Right lobe of liver (tissue), 6 donors: ENCODE measurements around the gene EIF3L. TPM values are rescaled to one million over a fixed set of nuclear protein-coding genes. Genes with fewer than 3 reads are reported as not detected.
A peak's percentile ranks its signal among the peaks of the same experiment; 100 is the strongest.
"Not testable (repeated sequence)": the region's sequence is repeated elsewhere in the genome, so short reads cannot be mapped to it uniquely, and the experiment has no call there.

ENCODE experiments used
- ATAC-seq, 4 donors: fragments of 200-7000 bp; cut with Tn5 transposase; one replicate each; pipeline ENCODE4 v1.9.1; 2020; ENCODE audit warnings: mild to moderate bottlenecking in 4 of 4, moderate library complexity in 4 of 4
- DNase-seq, 3 donors: peaks; one replicate each; pipeline ENCODE4 v3.0.0-alpha.2; 2020
- H3K27ac ChIP-seq, 3 donors: fragments of 200-600 bp; one replicate each; pipeline ENCODE4 v1.8.0; 2022
- H3K27me3 ChIP-seq, 2 donors: fragments of 200-600 bp; one replicate each; pipeline ENCODE4 v1.8.0; 2022
- H3K36me3 ChIP-seq, 4 donors: fragments of 200-600 bp; sonication (generic) in 1 of 4; one replicate each; pipeline versions ENCODE4 v1.5.1 to v1.8.0; 2017 to 2022; ENCODE audit warnings: control low read depth in 1 of 4
- H3K4me1 ChIP-seq, 4 donors: fragments of 200-600 bp; sonication (generic) in 1 of 4; one replicate each; pipeline versions ENCODE4 v1.5.1 to v1.8.0; 2017 to 2022; ENCODE audit warnings: control low read depth in 1 of 4
- H3K4me3 ChIP-seq, 3 donors: fragments of 200-600 bp; one replicate each; pipeline ENCODE4 v1.8.0; 2022
- H3K9me3 ChIP-seq, 4 donors: fragments of 200-600 bp; sonication (generic) in 1 of 4; one replicate each; pipeline versions ENCODE4 v1.5.1 to v1.8.0; 2017 to 2022; ENCODE audit warnings: control low read depth in 1 of 4
- CTCF ChIP-seq, 4 donors: fragments of 200-600 bp in 3 of 4; fragments of 450-650 bp in 1 of 4; IDR thresholded peaks; one replicate each; pipeline versions ENCODE4 v1.5.1 to v1.8.0; 2016 to 2022; ENCODE audit warnings: antibody characterized with exemption in 4 of 4, mild to moderate bottlenecking in 2 of 4
- POLR2A ChIP-seq: fragments of 450-650 bp; IDR thresholded peaks from one replicate; pipeline ENCODE4 v1.6.1; 2017; ENCODE audit warnings: antibody characterized with exemption, mild to moderate bottlenecking
- WGBS: methylation state at CpG from one replicate; pipeline ENCODE4 v1.1.6; 2018; ENCODE audit warnings: low coverage, low lambda C conversion rate; ENCODE audit not compliant: insufficient coverage; ENCODE audit errors: missing lambda C conversion rate; 5-methylcytosine and 5-hydroxymethylcytosine counted together
- intact Hi-C, 2 donors: fragments of 100-400 bp; cut with DNase I; formaldehyde crosslinking; loops; one replicate each; pipeline versions ENCODE4 v1.11.2 to v1.14.1; 2022
- long read RNA-seq: library from polyadenylated mRNA; unstranded; transcript quantifications from one replicate; pipeline ENCODE4 v2.0.0, GENCODE V29; 2019
- total RNA-seq, 6 experiments: library from RNA; depleted of rRNA in 2 of 6; stranded (reverse); fragments of >200 nt in 2 of 6; fragmentation: NEBNext Ultra II Directional in 3 of 6; extraction: Animal tissue kit (Norgen Biotek cat#: 25700) in 3 of 6; gene quantifications; one replicate each; pipeline versions ENCODE4 v1.1.0 to v1.2.4, GENCODE V29; 2016 to 2023
- donor health status: DM: no; HTN: yes; CAD: no.
- donor health status: DM: no; HTN: no; CAD: no.
- donor health status: DM: no; HTN: no; CAD: no.
- donor health status: DM: no; HTN: yes; CAD: no.
- donor health status: DM: no; HTN: yes; CAD: no.

Gene EIF3L
- 100 to 1,000 TPM; 117 to 200 (median 164) TPM for total RNA-seq
- long read RNA-seq, transcript EIF3L-203 (13 exons, 3,220 nt): major isoform, 25 of 31 reads
- long read RNA-seq, partial matches to known transcripts: 4 of 31 reads
- long read RNA-seq, other reads (novel, unspliced or antisense): 2 of 31 reads

DNA sequence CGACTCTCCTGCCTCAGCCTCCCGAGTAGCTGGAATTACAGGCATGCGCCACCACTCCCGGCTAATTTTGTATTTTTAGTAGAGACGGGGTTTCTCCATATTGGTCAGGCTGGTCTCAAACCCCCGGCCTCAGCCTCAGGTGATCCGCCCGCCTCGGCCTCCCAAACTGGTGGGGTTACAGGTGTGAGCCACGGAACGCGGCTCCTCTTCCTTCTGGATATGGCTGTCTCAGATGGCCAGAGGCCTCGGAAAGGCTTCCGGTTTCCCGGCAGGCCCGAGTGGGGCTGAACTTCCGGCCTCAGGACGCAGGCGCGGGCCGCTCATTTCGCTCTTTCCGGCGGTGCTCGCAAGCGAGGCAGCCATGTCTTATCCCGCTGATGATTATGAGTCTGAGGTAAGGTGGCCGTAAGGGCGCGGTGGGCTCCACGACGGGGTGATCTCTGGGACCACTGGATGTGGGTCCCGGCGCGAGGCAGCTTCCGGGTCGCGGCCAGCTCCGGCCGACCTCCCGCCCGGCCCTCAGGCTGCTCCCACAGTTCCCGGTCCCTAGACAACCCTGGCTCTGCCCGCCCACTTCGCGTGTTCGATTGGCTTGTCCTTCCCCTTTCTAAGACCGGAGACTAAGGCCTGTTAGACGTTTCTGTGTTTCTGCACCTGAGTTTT, at the start of gene EIF3L:
TSS of gene EIF3L (plus strand) at position 331 of the 663 bp plus-strand sequence. CDS start at position 362, 31 bp downstream.
- Histone ChIP-seq H3K4me1 (peaks cover 0 to 28% (median 5%) of the 10 kb centered on the region in 4 donors), H3K27me3 (no peaks in the 10 kb centered on the region), H3K36me3 (peaks cover 0 to 26% (median 9%) of the 10 kb centered on the region in 4 donors), H3K9me3 (no peaks in the 10 kb centered on the region), H3K27ac (peak within 1 kb of the TSS; percentile 66 to 88 (median 81)), H3K4me3 (peak within 1 kb of the TSS; percentile 81 to 88 (median 84))
- under 1% methylated on average over 16 of the region's 49 CpGs for WGBS
- intact Hi-C loops: no loop called here
- peak; percentile 90 for TF ChIP-seq POLR2A
- TF ChIP-seq CTCF (IDR thresholded peaks at IDR 0.05): no peak
- ATAC-seq: peak; percentile 87 to 89 (median 88)
- peak; percentile 92 to 95 (median 94) for DNase-seq

DNA sequence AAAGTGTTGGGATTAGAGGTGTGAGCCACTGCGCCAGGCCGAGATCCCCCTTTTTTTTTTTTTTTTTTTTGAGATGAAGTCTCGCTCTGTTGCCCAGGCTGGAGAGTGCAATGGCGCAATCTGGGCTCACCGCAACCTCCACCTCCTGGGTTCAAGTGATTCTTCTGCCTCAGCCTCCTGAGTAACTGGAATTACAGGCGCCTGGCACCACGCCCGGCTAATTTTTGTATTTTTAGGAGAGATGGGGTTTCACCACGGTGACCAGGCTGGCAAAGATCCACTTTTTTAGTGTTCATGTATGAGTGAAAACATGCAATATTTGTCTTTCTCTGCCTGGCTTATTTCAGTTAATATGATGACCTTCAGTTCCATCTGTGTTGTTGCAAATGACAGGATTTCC, 49.2 kb upstream of the EIF3L start:
- H3K36me3 ChIP-seq, H3K4me3 ChIP-seq, ATAC-seq, H3K9me3 ChIP-seq, intact Hi-C loops, DNase-seq, H3K27ac ChIP-seq, H3K27me3 ChIP-seq: not testable (repeated sequence)
- 17% methylated on average over 2 of the region's 9 CpGs for WGBS
- H3K4me1 ChIP-seq: peaks cover 0 to 12% (median 3%) of the 10 kb centered on the region in 4 donors

DNA sequence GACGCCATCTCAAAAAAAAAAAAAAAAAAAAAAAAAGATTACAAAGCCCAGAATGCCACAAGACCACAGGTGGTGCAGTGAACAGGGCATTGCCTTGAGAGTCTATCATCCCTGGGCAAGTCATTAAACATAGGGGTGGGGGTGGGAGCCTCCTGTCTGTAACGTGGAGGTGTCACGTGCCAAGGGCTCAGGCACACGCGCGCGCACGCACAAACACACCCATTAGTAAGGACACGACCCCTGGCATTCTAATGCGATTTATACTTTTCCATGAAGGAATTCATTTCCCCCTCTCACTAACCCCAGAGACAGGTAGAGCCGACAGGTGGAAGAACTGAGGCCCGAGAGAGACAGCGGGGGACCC, 47.3 kb upstream of the EIF3L start:
- 0% methylated on average over 5 of the region's 13 CpGs for WGBS
- no peak for TF ChIP-seq POLR2A
- no peak for TF ChIP-seq CTCF (IDR thresholded peaks at IDR 0.05)
- intact Hi-C loops: no loop called here
- Histone ChIP-seq H3K36me3 (no peaks in the 10 kb centered on the region), H3K4me3 (peak overlapping the region; percentile 61 to 66 (median 66)), H3K27ac (peak overlapping the region; percentile 30 to 69 (median 67)), H3K4me1 (peaks cover 0 to 13% (median 3%) of the 10 kb centered on the region in 4 donors), H3K9me3 (no peaks in the 10 kb centered on the region), H3K27me3 (no peaks in the 10 kb centered on the region)
- no peak for DNase-seq
- peak in 1 of 4 donors; percentile 1 for ATAC-seq

- TF ChIP-seq CTCF (IDR thresholded peaks at IDR 0.05): peak in 1 of 4 donors; percentile 8
- no peak for TF ChIP-seq POLR2A
- Histone ChIP-seq H3K27ac (peak overlapping the region; percentile 30 to 69 (median 67)), H3K9me3 (no peaks in the 10 kb centered on the region), H3K4me1 (peaks cover 0 to 16% (median 3%) of the 10 kb centered on the region in 4 donors), H3K36me3 (no peaks in the 10 kb centered on the region), H3K27me3 (no peaks in the 10 kb centered on the region), H3K4me3 (peak overlapping the region; percentile 61 to 66 (median 66))
- DNase-seq: peak in 2 of 3 donors; percentile 64 to 75
- 3% methylated on average over 54 of the region's 63 CpGs for WGBS
- intact Hi-C loops: no loop called here
- peak; percentile 32 to 50 (median 42) for ATAC-seq
Observed at GRCh38 chr22:37802310-37803194, 46.7 kb upstream of the EIF3L start.
